ENCODE measurements around the gene MYOZ2. TPM values are rescaled to one million over a fixed set of nuclear protein-coding genes. Genes with fewer than 3 reads are reported as not detected.

MYOZ2 gene
- total and polyA plus RNA-seq, 2 of the 13 experiments (the other 11 are each of a cell fraction or from before 2014, with no cell fraction given), result 0.03 TPM; not detected in 1

GRCh38 chr4:119197772-119198212, 62.2 kb downstream of the MYOZ2 start (continued):
- TF ChIP-seq, protein P1, sequence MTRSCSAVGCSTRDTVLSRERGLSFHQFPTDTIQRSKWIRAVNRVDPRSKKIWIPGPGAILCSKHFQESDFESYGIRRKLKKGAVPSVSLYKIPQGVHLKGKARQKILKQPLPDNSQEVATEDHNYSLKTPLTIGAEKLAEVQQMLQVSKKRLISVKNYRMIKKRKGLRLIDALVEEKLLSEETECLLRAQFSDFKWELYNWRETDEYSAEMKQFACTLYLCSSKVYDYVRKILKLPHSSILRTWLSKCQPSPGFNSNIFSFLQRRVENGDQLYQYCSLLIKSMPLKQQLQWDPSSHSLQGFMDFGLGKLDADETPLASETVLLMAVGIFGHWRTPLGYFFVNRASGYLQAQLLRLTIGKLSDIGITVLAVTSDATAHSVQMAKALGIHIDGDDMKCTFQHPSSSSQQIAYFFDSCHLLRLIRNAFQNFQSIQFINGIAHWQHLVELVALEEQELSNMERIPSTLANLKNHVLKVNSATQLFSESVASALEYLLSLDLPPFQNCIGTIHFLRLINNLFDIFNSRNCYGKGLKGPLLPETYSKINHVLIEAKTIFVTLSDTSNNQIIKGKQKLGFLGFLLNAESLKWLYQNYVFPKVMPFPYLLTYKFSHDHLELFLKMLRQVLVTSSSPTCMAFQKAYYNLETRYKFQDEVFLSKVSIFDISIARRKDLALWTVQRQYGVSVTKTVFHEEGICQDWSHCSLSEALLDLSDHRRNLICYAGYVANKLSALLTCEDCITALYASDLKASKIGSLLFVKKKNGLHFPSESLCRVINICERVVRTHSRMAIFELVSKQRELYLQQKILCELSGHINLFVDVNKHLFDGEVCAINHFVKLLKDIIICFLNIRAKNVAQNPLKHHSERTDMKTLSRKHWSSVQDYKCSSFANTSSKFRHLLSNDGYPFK (CRISPR knock-in tag; IDR thresholded peaks at IDR 0.05; ENCODE audit: borderline replicate concordance), result peak; percentile 56; the same call in 1 of the 2 replicates
- TF ChIP-seq BCLAF1 (IDR thresholded peaks at IDR 0.05), result no peak
- 0 out of 2 replicates have a peak, but pooled peaks have one; percentile 31 for TF ChIP-seq ETV5 (CRISPR knock-in tag; IDR thresholded peaks at IDR 0.05; ENCODE audit: borderline replicate concordance)
- peak; percentile 52 for TF ChIP-seq GABPA (IDR thresholded peaks at IDR 0.05; ENCODE audit: low read depth, low read length)
- TF ChIP-seq GABPA (CRISPR knock-in tag; IDR thresholded peaks at IDR 0.05; ENCODE audit: low read depth), result peak; percentile 88
- peak; percentile 56 for TF ChIP-seq ZFY (CRISPR knock-in tag; IDR thresholded peaks at IDR 0.05)
- TF ChIP-seq TBL1XR1 (IDR thresholded peaks at IDR 0.05; ENCODE audit: borderline replicate concordance, low read length, partially characterized antibody), result no peak
- TF ChIP-seq TRIM24 (CRISPR knock-in tag; IDR thresholded peaks at IDR 0.05), result no peak
- TF ChIP-seq KDM4B (CRISPR knock-in tag; IDR thresholded peaks at IDR 0.05), result no peak
- TF ChIP-seq DMAP1 (CRISPR knock-in tag; IDR thresholded peaks at IDR 0.05), result no peak
- peak; percentile 68; the same call in 1 of the 2 replicates for TF ChIP-seq PHF20 (CRISPR knock-in tag; IDR thresholded peaks at IDR 0.05)
- TF ChIP-seq THYN1 (CRISPR knock-in tag; IDR thresholded peaks at IDR 0.05; ENCODE audit: borderline replicate concordance, low read depth), result no peak
- TF ChIP-seq FIP1L1 (IDR thresholded peaks at IDR 0.05; ENCODE audit: borderline replicate concordance, insufficient read depth, low read depth, low read length), result no peak
- TF ChIP-seq ZFP62 (CRISPR knock-in tag; IDR thresholded peaks at IDR 0.05), result no peak
- no peak for TF ChIP-seq MEIS1 (CRISPR knock-in tag; IDR thresholded peaks at IDR 0.05; ENCODE audit: borderline replicate concordance)
- TF ChIP-seq, protein P2, sequence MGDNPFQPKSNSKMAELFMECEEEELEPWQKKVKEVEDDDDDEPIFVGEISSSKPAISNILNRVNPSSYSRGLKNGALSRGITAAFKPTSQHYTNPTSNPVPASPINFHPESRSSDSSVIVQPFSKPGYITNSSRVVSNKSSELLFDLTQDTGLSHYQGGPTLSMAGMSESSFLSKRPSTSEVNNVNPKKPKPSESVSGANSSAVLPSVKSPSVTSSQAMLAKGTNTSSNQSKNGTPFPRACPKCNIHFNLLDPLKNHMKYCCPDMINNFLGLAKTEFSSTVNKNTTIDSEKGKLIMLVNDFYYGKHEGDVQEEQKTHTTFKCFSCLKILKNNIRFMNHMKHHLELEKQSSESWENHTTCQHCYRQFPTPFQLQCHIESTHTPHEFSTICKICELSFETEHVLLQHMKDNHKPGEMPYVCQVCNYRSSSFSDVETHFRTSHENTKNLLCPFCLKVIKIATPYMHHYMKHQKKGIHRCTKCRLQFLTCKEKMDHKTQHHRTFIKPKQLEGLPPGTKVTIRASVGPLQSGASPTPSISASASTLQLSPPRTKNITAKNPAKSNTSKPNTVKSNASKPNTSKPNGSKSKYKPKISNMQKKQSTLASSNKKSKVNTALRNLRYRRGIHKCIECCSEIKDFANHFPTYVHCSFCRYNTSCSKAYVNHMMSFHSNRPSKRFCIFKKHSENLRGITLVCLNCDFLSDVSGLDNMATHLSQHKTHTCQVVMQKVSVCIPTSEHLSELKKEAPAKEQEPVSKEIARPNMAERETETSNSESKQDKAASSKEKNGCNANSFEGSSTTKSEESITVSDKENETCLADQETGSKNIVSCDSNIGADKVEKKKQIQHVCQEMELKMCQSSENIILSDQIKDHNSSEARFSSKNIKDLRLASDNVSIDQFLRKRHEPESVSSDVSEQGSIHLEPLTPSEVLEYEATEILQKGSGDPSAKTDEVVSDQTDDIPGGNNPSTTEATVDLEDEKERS (CRISPR knock-in tag; IDR thresholded peaks at IDR 0.05), result peak; percentile 87
- 0 out of 2 replicates have a peak, but pooled peaks have one; percentile 29 for TF ChIP-seq HNF1B (CRISPR knock-in tag; IDR thresholded peaks at IDR 0.05)
- no peak for TF ChIP-seq PCBP1 (IDR thresholded peaks at IDR 0.05; ENCODE audit: borderline replicate concordance, low read depth, low read length)
- peak; percentile 32 for TF ChIP-seq FOXK1 (CRISPR knock-in tag; IDR thresholded peaks at IDR 0.05; ENCODE audit: borderline replicate concordance, low read depth)
- TF ChIP-seq ZNF878 (CRISPR knock-in tag; IDR thresholded peaks at IDR 0.05), result no peak
- peak; percentile 96 for TF ChIP-seq WIZ (CRISPR knock-in tag; IDR thresholded peaks at IDR 0.05)

All from HepG2 (cell line).